Naive B cell (primary cell): ENCODE measurements around the gene SH2D6. TPM values are rescaled to one million over a fixed set of nuclear protein-coding genes. Genes with fewer than 3 reads are reported as not detected.
A peak's percentile ranks its signal among the peaks of the same experiment; 100 is the strongest.

Experiments
- ATAC-seq, 2 donors: fragments of 150-1000 bp; cut with Tn5 transposase; 2 replicates each; pipeline ENCODE4 v1.10.0; 2021; ENCODE audit warnings: low read depth in 2 of 2, mild to moderate bottlenecking in 2 of 2, moderate library complexity in 2 of 2
- DNase-seq: peaks from one replicate; pipeline ENCODE4 v3.0.0; 2022
- H3K27ac Mint-ChIP-seq, 6 donors: one replicate each; pipeline ENCODE4 v1.8.0; 2020 to 2022; ENCODE audit warnings: mild to moderate bottlenecking in 6 of 6, mixed read lengths in 6 of 6, moderate library complexity in 5 of 6, inconsistent platforms in 2 of 6
- H3K27me3 Mint-ChIP-seq, 3 donors: one replicate each; pipeline ENCODE4 v1.8.0; 2021 to 2022; ENCODE audit warnings: mixed read lengths in 3 of 3, mild to moderate bottlenecking in 1 of 3
- H3K36me3 Mint-ChIP-seq, 2 donors: one replicate each; pipeline ENCODE4 v1.8.0; 2020 to 2022; ENCODE audit warnings: mixed read lengths in 2 of 2, inconsistent platforms in 1 of 2, mild to moderate bottlenecking in 1 of 2
- H3K4me1 Mint-ChIP-seq, 3 donors: one replicate each; pipeline ENCODE4 v1.8.0; 2020 to 2022; ENCODE audit warnings: mixed read lengths in 3 of 3, inconsistent platforms in 1 of 3, mild to moderate bottlenecking in 1 of 3, moderate library complexity in 1 of 3
- H3K4me3 Mint-ChIP-seq, 8 donors: one replicate each; pipeline ENCODE4 v1.8.0; 2020 to 2022; ENCODE audit warnings: mild to moderate bottlenecking in 8 of 8, mixed read lengths in 8 of 8, moderate library complexity in 8 of 8, inconsistent platforms in 2 of 8
- H3K9me3 Mint-ChIP-seq, 7 donors: one replicate each; pipeline ENCODE4 v1.8.0; 2020 to 2022; ENCODE audit warnings: mixed read lengths in 7 of 7, mild to moderate bottlenecking in 5 of 7, inconsistent platforms in 2 of 7, moderate library complexity in 1 of 7
- polyA plus RNA-seq, 6 donors: library from polyadenylated mRNA; unstranded; fragments of 300-500 nt; fragmentation: Illumina TruSeq; gene quantifications; one replicate each; pipeline ENCODE4 v1.2.3, GENCODE V29; 2021; ENCODE audit warnings: low read depth in 6 of 6

The SH2D6 gene
- polyA plus RNA-seq, 6 donors from 2014 or later, result not detected

DNA sequence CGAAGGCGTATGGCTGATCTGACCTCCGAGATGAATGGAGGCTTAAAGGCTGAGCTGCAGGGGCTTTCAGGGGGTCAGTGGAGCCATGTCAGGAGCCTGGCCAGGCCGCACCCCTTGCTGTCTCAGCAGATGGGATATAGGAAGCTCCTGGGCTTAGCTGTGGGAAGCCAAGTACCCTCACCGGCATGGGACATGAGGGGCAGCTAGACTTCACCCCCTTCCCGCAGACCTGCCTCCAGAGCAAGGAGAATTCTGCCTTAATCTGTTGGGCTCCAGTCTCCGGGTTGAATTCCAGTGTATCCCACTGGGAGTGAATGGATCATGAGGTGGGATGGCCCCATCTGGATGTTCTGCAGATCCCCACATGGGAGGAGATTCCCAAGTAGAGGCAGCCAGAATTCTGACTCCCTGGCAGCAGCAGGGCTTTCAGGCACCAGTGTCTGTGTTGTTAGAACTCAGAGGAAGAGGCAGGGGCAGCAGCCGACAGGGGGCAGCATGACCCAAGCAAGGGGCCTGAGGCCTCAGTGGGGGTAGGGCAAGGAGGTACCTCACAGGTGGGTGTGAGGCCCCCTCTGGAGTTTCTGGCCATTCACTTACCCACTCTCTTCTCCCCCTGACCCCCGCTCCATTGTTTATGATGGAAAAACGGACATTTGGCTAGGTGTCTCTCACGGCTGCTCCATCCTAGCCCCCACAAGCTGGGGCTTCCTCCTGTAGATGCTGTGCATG lies 27.4 kb upstream of the SH2D6 start:
- peak; percentile 74 for DNase-seq
- Mint-ChIP-seq H3K36me3 (peaks cover 0 to 7% of the 10 kb centered on the region in 2 donors), H3K27me3 (no peaks in the 10 kb centered on the region), H3K4me1 (peaks cover 16 to 41% (median 29%) of the 10 kb centered on the region in 3 donors), H3K27ac (peak overlapping the region; percentile 67 to 97 (median 91)), H3K9me3 (no peaks in the 10 kb centered on the region), H3K4me3 (peak overlapping the region in 4 of 8 donors; percentile 22 to 57 (median 42))
- ATAC-seq, result peak; percentile 18 to 41

DNA sequence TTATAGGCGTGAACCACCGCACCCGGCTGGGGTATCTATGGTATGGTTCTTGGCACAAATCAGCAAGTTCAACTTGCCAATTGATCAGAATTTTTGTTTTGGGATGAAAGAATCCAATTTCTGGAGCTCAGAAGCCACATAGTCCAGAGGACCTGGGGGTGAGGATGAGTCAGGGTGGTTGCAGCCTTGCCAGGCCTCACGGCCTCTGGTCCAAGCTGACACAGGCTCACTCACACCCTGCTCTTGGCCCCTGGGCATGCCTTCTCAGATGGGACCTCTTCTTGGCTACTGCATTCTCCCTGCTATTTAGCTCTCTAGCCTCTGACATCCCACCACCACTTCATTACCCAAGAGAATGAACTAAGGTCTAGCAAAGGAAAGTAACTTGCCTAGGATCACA lies 24.7 kb upstream of the SH2D6 start:
- H3K4me1 Mint-ChIP-seq, result peaks cover 16 to 46% (median 41%) of the 10 kb centered on the region in 3 donors
- peak overlapping the region; percentile 11 to 97 (median 89) for H3K27ac Mint-ChIP-seq
- no peak for DNase-seq
- H3K36me3 Mint-ChIP-seq, result peaks cover 0 to 20% of the 10 kb centered on the region in 2 donors
- peak overlapping the region in 2 of 8 donors; percentile 9 for H3K4me3 Mint-ChIP-seq
- H3K27me3 Mint-ChIP-seq, result no peaks in the 10 kb centered on the region
- H3K9me3 Mint-ChIP-seq, result no peaks in the 10 kb centered on the region
- ATAC-seq, result no peak

GRCh38 chr2:85394261-85394681 lies 24.2 kb upstream of the SH2D6 start:
- Mint-ChIP-seq H3K4me3 (peak overlapping the region in 1 of 8 donors; percentile 9), H3K36me3 (peaks cover 0 to 25% of the 10 kb centered on the region in 2 donors), H3K27me3 (no peaks in the 10 kb centered on the region), H3K27ac (peak overlapping the region; percentile 41 to 91 (median 77)), H3K9me3 (no peaks in the 10 kb centered on the region), H3K4me1 (peaks cover 16 to 48% (median 41%) of the 10 kb centered on the region in 3 donors)
- no peak for ATAC-seq
- DNase-seq, result no peak

DNA sequence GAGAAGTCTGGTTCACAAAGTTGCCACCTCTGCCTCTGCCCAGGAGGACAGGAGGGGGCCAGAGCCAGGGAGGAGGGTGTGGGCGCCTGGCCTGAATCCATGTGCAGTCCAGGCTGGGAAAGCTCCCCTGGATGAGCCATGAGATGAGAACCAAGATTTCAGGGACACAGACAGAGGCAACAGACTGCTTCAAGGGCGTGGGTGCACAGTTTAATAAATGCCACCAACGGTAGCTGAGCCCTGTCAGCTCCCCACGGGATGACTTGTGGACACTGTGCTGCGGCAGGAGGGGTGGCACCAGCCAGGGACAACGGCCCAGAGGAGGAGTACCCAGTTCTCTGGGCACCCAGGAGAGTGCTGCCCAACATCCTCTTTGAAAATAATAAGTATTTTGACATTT lies 23.5 kb upstream of the SH2D6 start:
- peaks cover 16 to 48% (median 42%) of the 10 kb centered on the region in 3 donors for H3K4me1 Mint-ChIP-seq
- ATAC-seq (no peak), DNase-seq (no peak)
- H3K27me3 Mint-ChIP-seq, result no peaks in the 10 kb centered on the region
- no peaks in the 10 kb centered on the region for H3K9me3 Mint-ChIP-seq
- H3K27ac Mint-ChIP-seq, result peak overlapping the region in 5 of 6 donors; percentile 44 to 87 (median 58)
- peaks cover 0 to 27% of the 10 kb centered on the region in 2 donors for H3K36me3 Mint-ChIP-seq
- no peak overlapping the region for H3K4me3 Mint-ChIP-seq

- no peak overlapping the region for H3K4me3 Mint-ChIP-seq
- ATAC-seq, result no peak
- DNase-seq, result no peak
- H3K27ac Mint-ChIP-seq, result peak overlapping the region in 2 of 6 donors; percentile 70 to 80
- no peaks in the 10 kb centered on the region for H3K9me3 Mint-ChIP-seq
- peaks cover 0 to 31% of the 10 kb centered on the region in 2 donors for H3K36me3 Mint-ChIP-seq
- H3K27me3 Mint-ChIP-seq, result no peaks in the 10 kb centered on the region
- H3K4me1 Mint-ChIP-seq, result peaks cover 16 to 50% (median 47%) of the 10 kb centered on the region in 3 donors
Observed at GRCh38 chr2:85395912-85396475, 22.5 kb upstream of the SH2D6 start.

GRCh38 chr2:85396531-85397470 lies 21.7 kb upstream of the SH2D6 start:
- H3K4me3 Mint-ChIP-seq, result peak overlapping the region in 1 of 8 donors; percentile 72
- ATAC-seq (no peak), DNase-seq (no peak)
- peak overlapping the region in 4 of 6 donors; percentile 37 to 85 (median 74) for H3K27ac Mint-ChIP-seq
- no peaks in the 10 kb centered on the region for H3K27me3 Mint-ChIP-seq
- no peaks in the 10 kb centered on the region for H3K9me3 Mint-ChIP-seq
- peaks cover 0 to 33% of the 10 kb centered on the region in 2 donors for H3K36me3 Mint-ChIP-seq
- peaks cover 12 to 44% (median 42%) of the 10 kb centered on the region in 3 donors for H3K4me1 Mint-ChIP-seq

GRCh38 chr2:85397925-85398331 lies 20.6 kb upstream of the SH2D6 start:
- Mint-ChIP-seq H3K27ac (peak overlapping the region in 1 of 6 donors; percentile 70), H3K4me3 (no peak overlapping the region), H3K36me3 (peaks cover 0 to 38% of the 10 kb centered on the region in 2 donors), H3K27me3 (no peaks in the 10 kb centered on the region), H3K4me1 (peaks cover 13 to 44% (median 40%) of the 10 kb centered on the region in 3 donors), H3K9me3 (no peaks in the 10 kb centered on the region)
- no peak for DNase-seq
- ATAC-seq, result no peak

DNA sequence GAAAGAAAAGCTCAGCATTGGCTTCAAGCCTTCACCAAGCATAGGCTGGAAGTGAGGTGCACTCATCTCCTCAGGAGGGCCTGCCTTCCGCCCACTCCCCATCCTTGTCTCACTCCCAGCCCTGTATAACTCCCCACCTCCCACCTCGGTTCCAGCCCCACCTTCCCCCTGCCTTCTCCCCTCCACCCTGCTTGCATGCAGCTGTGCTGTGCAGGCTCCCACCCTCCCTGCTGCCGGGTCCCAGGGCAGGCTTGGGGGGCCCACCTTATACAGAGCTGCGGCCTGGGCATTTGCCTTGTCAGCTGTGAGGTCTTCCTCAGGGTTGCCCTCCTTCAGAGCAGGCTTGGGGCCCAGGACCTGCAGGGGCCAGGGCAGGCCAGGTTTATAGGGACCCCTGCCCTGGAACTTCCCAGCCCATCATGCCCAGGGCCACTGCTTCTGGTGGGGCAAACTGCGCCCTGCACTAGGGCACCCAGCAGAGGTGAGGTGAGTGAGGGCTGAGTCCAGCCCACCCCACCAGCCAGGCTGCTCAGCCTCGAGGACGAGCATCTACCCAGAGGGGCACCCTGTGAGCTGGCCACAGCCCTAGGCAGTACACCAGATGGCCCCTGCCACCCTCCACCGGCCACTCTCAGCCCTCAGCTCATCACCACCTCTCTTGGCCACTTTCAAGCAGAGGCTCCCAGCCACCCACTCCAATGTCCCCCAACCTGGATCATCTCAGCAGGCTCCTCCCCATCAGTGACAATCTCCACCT lies 19.9 kb upstream of the SH2D6 start:
- H3K4me1 Mint-ChIP-seq, result peaks cover 13 to 41% (median 35%) of the 10 kb centered on the region in 3 donors
- no peaks in the 10 kb centered on the region for H3K9me3 Mint-ChIP-seq
- peaks cover 0 to 38% of the 10 kb centered on the region in 2 donors for H3K36me3 Mint-ChIP-seq
- H3K27me3 Mint-ChIP-seq, result no peaks in the 10 kb centered on the region
- ATAC-seq, result no peak
- no peak overlapping the region for H3K4me3 Mint-ChIP-seq
- peak overlapping the region in 2 of 6 donors; percentile 26 to 70 for H3K27ac Mint-ChIP-seq
- DNase-seq, result no peak

- no peak for ATAC-seq
- peaks cover 0 to 38% of the 10 kb centered on the region in 2 donors for H3K36me3 Mint-ChIP-seq
- DNase-seq, result no peak
- no peaks in the 10 kb centered on the region for H3K9me3 Mint-ChIP-seq
- H3K4me3 Mint-ChIP-seq, result peak overlapping the region in 1 of 8 donors; percentile 42
- no peaks in the 10 kb centered on the region for H3K27me3 Mint-ChIP-seq
- peak overlapping the region in 4 of 6 donors; percentile 26 to 92 (median 79) for H3K27ac Mint-ChIP-seq
- peaks cover 9 to 36% (median 30%) of the 10 kb centered on the region in 3 donors for H3K4me1 Mint-ChIP-seq
Observed at GRCh38 chr2:85399183-85399455, 19.4 kb upstream of the SH2D6 start.

DNA sequence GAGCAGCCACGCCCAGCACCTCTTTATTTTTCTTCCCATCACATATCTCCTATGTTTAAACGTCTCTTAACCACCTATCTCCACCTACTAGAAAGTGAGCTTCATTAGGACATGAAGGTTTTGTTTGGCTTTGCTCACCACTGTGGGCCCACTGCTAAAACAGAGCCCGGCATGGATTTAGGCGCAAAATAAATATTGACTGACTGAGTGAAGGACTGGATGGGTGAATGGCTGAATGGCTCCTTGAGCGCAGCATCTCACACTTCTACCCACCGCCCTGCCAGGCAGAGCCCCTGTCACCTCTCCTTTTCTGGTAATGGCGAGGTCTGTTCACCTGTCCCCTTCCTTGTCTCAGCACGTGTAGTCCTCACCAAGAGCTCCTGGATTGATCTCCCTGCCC lies 18.5 kb upstream of the SH2D6 start:
- Mint-ChIP-seq H3K4me3 (no peak overlapping the region), H3K27me3 (no peaks in the 10 kb centered on the region), H3K27ac (peak overlapping the region in 2 of 6 donors; percentile 47 to 96), H3K9me3 (no peaks in the 10 kb centered on the region), H3K36me3 (peaks cover 0 to 38% of the 10 kb centered on the region in 2 donors), H3K4me1 (peaks cover 11 to 33% (median 32%) of the 10 kb centered on the region in 3 donors)
- no peak for DNase-seq
- ATAC-seq, result no peak

GRCh38 chr2:85400541-85401463 lies 17.7 kb upstream of the SH2D6 start:
- peak overlapping the region in 4 of 6 donors; percentile 47 to 96 (median 68) for H3K27ac Mint-ChIP-seq
- H3K36me3 Mint-ChIP-seq, result peaks cover 0 to 38% of the 10 kb centered on the region in 2 donors
- H3K9me3 Mint-ChIP-seq, result no peaks in the 10 kb centered on the region
- H3K27me3 Mint-ChIP-seq, result no peaks in the 10 kb centered on the region
- H3K4me1 Mint-ChIP-seq, result peaks cover 19 to 40% (median 40%) of the 10 kb centered on the region in 3 donors
- no peak for DNase-seq
- ATAC-seq, result no peak
- H3K4me3 Mint-ChIP-seq, result peak overlapping the region in 1 of 8 donors; percentile 5

DNA sequence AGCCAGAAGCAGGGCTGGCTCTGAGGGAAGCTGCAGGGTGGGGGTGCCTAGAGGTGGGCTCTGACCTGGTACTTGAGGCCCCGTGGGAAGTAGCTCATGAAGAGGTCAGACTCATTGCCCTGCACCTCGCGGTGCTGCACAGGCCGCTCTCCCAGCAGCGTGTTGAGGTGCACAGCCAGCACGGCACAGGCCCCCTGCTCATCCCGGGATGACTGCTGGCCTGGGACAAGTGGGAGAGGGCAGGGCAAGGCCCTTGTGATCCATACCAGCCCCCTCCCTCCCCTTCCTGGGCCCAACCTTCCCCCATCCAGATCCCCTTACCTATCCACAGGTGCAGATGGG lies 17.1 kb upstream of the SH2D6 start:
- no peak overlapping the region for H3K4me3 Mint-ChIP-seq
- no peaks in the 10 kb centered on the region for H3K27me3 Mint-ChIP-seq
- ATAC-seq (no peak), DNase-seq (no peak)
- peaks cover 0 to 35% of the 10 kb centered on the region in 2 donors for H3K36me3 Mint-ChIP-seq
- no peaks in the 10 kb centered on the region for H3K9me3 Mint-ChIP-seq
- peaks cover 19 to 47% (median 41%) of the 10 kb centered on the region in 3 donors for H3K4me1 Mint-ChIP-seq
- no peak overlapping the region for H3K27ac Mint-ChIP-seq
